ENCODE measurements around the gene ETV5.

GRCh38 chr3:186109897-186110803 lies 1.3 kb upstream of the ETV5 start:
- no peak for TF ChIP-seq CSRNP3 (CRISPR knock-in tag; IDR thresholded peaks at IDR 0.05)
- no peak for TF ChIP-seq PATZ1 (CRISPR knock-in tag; IDR thresholded peaks at IDR 0.05; ENCODE audit: borderline replicate concordance)
- TF ChIP-seq ESRRG (CRISPR knock-in tag; IDR thresholded peaks at IDR 0.05): no peak
